GM19452 (cell line): ENCODE data around the gene PTPN3.

Source experiments
- ATAC-seq: cut with Tn5 transposase; IDR thresholded peaks from one replicate; pipeline ENCODE4 v1.9.1; 2021; ENCODE audit not compliant: unreplicated experiment

Gene PTPN3

DNA sequence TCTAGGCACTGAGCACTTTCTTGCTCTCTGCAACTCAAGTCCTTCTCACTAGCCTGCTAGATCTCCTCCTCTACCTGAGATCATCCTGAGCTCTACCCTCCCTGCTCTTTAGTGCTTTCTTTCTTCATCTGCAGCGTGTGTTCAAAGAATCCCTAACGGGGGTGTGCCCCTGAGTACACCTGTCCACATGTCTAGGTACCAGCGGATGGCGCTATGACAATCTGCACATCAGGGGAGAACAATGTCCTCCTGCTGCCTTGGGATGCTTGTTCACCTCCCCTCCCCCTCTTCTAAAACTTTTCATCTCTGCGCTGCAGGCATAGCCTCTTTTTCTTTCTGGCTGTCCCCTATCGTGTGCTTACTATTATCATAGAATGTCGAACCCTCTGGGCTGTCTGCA lies 42.7 kb downstream of the PTPN3 start:
- no peak for ATAC-seq

DNA sequence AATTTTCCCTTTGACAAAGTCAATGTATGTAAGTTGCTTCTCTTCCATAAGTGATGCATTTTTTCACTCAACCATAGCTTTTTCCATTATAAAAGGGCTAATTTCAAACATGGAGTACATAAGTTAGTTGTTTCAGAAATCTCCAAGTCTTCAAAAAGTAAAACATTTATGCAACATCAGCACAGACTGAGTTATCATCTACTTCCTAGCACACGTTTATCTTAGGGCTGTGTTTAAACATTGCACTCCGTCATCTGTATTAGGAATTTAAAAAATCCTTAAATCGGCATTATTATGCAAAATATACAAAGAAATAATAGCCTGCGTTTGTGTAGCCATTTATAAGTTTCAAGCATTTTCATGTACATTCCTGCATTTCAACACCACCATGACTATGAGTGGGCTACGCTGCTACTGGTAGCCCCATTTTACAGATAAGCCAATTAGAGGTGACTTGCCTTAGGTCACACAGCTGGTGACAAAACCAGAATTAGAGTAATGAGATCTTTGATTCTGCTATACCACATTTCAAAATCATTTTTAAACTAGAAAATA lies 43.4 kb downstream of the PTPN3 start:
- ATAC-seq = no peak

DNA sequence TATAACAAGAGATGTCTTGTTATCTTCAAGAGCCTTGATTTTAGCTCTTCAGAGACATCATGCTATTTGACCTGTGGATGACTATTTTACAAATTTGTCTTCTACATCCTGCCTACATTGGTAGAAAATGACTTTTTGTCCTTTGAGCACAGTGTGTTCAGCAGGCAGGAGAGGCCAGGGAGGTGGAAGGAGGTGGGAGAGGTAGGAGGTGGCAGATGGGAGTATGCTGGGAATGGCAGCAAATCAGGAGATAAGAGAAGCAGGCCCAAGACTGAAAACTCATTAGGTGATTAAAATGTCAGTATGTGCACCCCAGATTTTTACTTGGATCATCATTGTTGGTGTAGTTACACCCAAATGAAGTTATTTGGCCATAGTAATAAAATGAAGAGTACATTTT lies 44.1 kb downstream of the PTPN3 start:
- no peak for ATAC-seq

DNA sequence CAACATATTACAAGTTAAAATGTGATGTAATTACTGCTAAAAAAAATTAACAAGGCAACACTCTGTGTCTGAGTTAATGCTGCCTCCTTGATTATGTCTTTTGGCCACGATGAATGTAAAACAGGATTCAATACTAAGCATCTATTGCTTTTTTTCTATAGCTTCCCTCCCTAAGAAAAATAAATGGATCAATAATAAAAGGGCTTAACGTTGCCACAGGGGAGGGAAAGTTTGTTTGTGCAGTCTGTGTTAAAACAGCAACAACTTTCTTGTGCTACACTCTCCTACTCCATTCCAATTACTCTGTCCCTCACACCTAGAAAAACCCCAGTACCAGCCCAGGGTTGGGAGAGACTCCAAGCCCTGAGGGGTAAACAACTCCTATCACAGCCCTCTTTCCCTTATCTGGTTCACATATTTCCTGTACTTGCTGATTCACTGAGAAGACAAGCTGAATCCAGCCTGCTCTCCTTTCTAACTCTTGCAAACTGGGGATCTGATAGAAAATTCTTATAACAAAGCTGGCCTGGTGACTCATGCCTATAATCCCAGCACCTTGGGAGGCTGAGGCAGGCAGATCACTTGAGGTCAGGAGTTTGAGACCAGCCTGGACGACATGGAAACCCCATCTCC lies 44.8 kb downstream of the PTPN3 start:
- ATAC-seq = no peak

DNA sequence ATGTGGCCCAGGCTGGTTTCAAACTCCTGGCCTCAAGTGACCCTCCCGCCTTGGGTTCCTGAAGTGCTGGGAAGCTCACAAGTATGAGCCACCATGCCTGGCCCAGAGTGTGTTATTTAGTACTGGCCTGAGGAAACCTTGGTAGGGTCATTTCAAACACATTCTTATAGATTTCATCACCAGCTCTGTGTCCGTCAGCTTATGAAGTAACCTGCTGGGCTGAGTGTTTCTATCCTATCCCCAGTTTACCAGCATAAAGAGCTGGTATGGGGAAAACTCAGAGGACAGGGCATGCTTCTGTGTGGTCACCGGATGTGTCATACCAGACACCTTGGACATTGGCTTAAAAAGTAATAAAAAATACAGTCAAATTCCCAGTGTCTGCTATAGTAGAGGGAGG lies 45.3 kb downstream of the PTPN3 start:
- ATAC-seq = no peak

DNA sequence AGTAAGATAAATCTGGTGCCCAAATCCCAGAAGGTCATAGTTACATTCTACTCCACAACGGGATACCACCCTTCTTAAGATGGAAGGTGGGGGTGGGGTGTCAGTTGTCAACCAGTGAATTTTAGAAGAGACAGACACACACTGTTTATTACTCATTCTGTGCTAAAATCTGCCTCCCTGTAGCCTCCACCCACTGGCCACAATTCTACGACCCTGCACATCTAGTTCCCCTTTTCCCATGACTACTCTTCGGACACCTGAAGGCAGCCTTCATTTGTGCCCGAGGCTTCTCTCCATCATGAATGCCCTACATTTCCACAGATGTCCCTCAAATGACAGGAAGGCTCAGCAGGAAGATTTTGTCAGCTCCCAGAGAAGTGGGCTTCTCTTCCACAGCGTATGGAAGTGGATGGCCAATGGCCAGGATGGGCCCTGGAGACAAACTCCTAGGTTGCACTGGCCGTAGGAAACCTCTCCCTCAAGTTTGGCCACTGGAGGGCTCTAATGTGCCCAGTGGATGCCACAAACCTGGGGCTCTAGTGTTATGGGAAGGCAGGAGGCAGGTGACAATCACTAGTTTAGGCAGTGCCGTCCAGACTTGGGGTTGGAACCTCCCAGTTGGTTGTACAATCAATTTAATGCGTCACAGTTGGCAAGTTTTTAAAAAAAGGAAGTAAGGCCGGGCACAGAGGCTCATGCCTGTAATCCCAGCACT lies 46.6 kb downstream of the PTPN3 start:
- ATAC-seq = no peak

DNA sequence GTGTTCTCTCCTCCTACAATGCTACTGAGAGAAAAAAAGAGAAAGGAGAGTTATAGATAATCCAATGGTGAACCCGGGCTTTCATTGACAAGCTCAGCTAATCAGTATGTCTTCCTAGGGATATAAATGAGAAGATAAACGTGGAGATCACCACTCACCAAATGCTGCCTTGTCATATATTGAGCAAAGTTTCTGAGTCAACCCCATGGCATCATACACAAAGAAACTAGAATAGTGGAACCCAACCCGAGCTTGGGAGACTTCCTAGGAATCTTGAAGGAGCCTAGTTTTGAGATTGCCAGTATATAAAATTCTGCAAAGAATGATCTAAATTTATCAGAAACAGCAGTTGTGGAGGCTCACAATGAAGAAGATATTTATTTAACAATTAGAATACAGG lies 47.8 kb downstream of the PTPN3 start:
- ATAC-seq = no peak

DNA sequence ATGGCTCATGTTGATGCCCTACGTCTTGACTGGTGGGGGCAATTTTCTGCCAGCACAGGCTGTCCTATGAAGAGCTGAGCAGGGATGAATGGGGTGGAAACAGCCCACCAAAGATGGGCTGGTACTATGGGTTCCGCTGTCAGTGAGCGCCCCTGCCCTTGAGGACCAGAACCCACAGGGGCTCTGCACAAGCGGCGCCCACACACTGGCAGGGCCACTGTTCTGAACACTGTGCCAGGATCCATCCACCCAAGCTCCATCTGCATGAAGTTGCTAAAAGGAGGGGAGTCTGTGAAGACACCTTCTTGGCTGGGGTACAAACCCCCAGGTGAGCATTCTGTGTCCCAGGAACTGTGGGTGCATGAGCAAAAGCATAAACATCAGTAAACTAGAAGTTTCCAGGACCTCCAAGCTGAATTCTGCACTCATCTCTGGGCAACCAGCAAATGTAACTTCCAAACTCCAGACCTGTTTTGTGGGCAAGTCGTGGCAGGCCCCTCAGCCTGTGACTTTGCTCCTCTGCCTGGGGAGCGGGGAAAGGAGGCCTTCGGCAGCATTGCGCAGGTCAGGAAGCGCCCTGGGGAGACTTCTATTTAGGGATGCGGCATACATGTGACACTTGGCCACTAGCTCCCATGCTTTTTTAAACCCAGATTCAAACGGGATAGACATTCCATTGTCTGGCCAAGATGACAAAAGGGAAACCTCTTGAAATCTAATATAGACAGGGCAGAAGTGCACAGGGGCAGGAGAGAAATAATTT lies 48.9 kb downstream of the PTPN3 start:
- ATAC-seq = no peak

DNA sequence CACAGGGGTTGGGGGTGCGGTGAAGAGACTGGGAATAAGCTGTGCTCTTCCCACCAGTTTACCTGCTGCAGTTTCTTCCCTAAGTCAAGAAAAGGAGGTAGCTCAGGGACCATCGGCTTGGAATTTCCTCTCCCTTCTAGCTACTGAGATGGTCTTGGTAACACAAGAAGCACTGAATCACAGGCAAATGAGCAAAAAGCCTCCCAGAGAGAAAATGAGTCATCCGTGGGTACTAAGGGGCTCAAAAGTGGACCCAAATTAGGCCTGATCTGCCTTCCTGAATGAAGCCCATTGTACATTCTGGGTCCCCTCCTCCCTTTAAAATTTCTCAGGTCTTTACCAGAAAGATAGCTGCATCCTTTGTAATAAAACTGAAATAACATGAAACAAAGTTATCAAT lies 49.9 kb downstream of the PTPN3 start:
- no peak for ATAC-seq

DNA sequence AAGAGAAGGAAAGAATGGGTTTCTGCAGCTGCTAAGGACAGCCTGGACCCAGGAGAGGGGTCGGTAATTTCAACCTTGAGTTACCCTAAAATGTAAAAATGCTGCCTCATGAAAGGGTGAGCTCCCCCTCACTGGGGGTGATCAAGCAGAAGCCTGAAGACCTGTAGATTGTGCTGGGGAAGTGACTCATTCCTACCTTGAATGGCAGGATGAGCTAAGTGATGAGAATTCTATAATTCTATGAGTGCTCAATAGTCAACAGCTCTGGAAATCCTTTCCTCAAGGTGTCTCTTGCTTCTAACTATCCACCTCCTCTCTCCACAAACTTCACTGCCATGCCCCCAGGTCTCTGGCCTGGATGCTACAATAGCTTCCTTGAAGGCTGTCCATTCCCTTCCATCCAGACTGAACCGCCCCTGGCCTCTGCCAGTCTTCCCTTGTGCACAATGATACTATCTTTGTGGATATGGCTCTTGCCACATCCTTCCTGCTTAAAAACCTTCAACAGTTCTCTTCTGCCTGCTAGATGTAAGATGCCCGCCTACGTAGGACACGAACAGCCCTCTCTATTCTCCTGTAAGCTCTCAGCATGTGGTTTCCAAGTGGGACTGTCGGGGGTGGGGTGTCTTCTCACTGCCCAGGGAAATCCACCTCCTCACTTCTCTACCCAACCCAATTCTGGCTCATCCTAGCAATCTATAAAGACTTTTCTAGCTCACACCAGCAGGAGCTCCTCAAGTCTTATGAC lies 50.6 kb downstream of the PTPN3 start:
- ATAC-seq = no peak

DNA sequence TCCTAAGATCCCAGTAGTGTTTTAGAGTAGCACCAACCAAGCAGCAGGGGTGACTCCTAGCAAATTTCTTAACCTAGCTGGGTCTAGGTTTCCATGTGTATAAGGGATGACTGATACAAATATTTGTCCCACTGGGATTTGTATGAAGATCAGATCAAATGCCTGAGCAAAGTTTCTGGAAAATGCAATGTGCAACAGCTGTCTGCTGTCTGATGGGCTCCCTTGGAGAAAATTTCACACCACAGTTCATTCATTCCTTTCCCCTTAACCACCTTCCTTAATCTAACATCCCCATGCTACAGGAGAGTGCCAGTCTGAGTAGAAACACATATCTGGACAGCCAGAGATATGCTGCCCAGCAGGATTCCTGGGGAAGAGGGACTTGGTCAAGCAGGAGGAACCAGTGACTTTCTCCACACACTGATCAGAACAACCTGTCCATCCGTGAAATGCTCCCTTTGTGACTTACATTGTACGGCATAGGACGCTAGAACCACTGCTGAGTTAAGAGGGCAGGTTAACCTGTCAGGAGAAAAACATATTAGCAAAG lies 53.3 kb downstream of the PTPN3 start:
- no peak for ATAC-seq

DNA sequence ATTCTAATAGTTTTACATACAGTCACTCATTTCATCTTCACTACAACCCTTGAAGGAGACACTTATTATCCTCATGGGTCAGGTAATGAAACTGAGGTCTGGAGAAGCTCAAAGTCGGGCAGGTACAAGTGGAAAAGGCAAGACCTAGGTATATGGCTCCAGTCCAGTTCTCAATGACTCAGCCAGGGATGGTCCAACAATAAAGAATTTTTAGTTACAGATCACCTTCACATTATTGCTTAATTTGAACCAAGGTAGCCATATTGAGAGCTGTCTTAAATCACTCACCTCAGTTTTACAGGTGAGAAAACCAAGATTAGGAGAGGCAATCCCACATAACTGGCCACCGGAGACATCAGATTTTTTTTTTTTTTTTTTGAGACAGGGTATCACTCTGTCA lies 55.4 kb downstream of the PTPN3 start:
- ATAC-seq = no peak

DNA sequence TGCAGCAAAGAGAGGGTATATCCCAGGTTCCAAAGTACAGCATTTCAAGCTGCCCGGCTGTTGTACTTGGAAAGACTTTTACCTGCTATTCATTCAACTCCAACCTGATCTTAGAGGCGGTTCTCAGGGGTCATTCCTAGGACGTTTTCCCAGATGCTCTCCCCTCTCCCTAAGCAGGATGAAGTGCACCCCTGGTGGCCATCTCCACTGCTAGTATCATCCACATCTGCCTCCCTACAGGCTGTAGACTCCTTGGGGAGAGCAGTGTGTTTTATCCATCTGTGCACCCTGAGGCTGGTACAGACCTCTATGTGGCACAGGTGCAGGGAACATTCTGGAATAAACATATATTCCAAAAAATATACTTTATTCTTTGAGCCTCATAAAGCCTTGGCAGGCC lies 56.8 kb downstream of the PTPN3 start:
- no peak for ATAC-seq

DNA sequence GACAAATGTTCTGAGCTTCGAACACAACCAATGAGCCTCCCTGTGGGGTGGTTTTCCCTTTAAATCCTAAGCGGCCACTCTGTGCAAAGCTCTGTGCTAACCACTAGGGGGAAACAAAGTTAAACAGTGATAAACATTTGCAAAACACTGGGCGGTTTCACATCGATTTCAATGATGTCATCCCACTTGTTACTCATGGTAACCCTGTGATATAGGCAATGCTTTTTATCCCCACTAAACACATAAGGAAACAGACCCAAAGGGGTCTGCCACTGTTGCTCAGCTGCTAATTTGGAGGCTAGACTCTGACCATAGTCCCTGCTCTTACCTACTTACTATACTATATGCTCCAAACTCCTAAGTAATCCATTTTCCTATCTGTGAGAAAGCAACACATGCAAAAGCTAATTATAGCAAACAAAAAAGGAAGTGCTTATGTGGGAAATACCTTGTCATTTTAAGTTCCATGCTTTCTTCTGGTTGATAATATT lies 57.3 kb downstream of the PTPN3 start:
- peak; percentile 96 for ATAC-seq

DNA sequence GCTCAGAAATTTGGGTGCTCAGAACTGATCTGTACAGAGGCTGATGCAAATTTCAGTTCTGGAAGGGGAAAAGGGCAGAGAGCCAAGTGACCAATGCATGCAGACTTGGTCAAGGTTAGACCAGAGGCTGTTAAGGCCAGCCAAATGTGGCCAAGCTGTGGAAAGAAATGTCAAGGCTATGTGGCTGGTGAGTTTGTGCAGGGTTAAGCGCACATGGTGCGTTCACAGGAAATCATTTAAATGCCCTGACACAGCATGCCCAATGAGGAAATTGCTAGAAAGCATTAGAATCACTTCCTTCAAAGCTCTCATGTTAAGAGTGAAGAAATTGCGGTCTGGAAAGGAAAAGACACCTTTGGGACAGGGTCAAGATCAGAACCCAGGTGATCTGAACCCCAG lies 58.0 kb downstream of the PTPN3 start:
- ATAC-seq = peak; percentile 34

DNA sequence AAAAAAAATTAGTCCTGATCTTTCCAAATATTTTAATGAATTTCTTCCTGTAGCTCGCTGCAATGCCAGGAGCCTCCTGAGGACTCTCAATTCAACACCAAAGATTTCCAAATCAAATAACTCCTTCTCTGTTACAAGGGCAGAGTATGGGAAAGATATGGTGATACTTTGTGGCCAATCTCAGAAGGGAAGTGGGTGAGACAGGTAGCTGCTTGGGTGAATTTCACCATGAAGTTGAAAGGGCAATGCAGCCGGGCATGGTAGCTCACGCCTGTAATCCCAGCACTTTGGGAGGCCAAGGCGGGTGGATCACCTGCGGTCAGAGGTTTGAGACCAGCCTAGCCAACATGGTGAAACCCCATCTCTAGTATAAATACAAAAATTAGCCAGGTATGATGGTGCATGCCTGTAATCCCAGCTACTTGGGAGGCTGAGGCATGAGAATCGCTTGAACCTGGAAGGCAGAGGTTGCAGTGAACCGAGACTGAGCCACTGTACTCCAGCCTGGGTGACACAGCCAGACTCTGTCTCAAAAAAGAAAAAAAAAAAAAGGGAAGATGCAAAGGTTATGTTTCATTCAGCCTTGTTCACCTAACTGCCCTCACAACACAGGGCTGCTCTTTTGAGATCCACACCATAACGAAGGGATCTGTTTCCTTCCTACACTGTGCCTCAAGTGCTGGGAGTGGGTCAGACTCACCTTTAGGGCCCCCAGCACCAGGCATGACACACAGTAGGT lies 58.6 kb downstream of the PTPN3 start:
- ATAC-seq = no peak

DNA sequence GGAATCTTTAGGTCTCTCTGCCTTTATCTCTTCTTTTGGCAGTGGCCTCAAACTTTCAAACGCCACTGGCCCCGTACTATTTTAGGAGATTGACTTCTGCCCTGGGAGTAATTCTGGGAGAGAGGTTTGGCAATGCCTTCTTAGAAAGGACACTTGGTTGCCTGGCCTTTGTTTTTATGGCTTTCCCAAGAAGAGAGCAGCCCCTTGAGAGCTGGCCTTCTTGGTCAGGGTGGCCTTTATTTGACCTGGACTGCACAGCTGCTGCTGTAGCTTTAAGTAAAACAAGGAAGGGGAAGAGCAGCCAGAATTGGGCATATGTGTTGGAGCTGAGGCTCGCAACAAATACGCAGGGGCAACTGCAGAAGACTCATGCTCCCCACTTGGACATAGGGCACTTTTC lies 60.8 kb downstream of the PTPN3 start:
- no peak for ATAC-seq

DNA sequence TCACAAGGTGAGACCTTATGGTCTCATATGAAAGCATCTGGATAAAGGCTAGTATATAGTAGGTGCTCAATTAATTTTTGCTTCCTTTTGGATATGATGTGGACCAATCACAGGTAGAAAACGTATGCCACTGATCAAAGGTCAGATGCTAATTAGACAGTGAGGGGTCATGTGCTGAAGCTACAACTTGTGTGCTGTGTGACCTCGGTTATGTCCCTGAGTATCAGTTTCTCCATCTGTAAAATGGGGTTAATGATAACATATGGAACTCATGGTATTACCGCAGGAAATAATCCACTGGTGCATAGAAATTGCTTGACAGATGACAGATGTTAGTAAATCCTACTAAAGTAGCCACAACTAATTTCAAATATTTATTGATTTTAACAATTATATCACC lies 62.0 kb downstream of the PTPN3 start:
- no peak for ATAC-seq

DNA sequence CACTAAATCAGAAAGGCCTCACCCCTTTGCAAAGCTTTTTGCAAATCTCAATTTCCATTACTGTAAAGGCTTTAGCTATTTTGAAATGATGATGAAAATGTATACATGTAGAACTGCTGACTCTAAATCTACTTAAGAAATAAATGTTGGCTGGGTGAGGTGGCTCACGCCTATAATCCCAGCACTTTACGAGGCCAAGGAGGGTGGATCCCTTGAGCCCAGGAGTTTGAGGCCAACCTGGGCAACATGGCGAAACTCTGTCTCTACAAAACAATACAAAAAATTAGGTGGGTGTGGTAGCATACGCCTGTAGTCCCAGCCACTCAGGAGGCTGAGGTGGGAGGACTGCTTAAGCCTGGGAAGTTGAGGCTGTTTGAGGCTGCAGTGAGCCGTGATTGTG lies 64.6 kb downstream of the PTPN3 start:
- no peak for ATAC-seq

DNA sequence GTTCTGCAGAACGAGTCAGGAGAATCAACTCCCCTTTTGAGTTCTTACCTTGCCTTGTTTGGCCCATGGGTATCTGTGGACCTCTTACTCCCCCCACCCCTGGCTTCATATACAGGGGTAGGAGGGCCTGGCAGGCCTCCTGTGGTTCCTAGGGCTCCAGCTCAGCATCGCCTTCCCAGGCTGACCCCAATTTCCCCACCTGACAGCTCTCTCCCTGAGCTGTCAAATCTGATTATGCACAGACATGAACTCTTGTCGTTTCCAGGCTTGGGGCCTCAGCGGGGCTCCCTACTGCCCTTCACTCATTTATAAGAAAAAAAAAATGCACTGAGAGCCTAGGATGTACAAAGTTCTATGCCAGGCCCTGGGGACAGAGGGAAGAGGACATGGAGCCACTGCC lies 67.9 kb downstream of the PTPN3 start:
- no peak for ATAC-seq
